Measurements from ENCODE around the gene FAM110A.
"Not testable (repeated sequence)": the region's sequence is repeated elsewhere in the genome, so short reads cannot be mapped to it uniquely, and the experiment has no call there.

The FAM110A gene

DNA sequence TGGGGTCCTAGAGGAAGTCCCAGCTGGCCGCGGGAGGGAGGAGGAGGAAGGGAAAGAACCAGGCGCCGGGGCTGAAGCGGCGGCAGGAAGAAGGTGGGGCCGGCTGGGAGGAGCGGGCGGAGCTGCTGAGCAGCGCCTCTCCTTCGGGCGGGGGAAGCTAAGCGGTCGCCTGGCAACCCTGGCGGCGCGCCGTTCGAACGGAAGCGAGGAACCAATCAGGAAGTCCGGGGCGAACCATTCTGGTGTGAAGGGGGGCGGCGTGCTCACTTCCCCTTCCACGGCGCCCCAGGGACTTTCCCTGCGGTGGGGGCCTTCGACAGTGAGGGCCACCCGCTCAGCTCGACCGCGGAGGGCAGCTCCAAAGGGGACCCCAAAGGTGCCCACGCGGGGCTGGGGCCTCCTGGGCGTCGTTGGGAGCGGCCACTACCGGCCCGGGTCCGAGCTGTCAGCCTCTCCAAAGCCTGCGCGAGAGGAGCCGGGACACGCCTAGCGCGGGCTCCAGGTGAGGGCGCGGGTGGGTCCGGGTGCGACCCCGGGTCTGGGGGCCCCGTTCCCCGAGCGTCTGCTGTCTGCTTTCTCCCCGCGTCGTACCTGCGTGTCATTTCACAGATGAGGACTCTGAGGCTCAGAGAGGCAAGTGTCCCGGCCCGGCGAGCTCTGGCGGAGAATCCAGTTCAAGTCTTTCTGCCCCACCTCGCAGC, at the start of gene FAM110A:
FAM110A (plus strand) TSS at position 266 of the 701 bp plus-strand sequence. CDS start 11,090 bp downstream, outside the sequence.
- DNase-seq (ENCODE audit: low spot score), result peak; percentile 95

DNA sequence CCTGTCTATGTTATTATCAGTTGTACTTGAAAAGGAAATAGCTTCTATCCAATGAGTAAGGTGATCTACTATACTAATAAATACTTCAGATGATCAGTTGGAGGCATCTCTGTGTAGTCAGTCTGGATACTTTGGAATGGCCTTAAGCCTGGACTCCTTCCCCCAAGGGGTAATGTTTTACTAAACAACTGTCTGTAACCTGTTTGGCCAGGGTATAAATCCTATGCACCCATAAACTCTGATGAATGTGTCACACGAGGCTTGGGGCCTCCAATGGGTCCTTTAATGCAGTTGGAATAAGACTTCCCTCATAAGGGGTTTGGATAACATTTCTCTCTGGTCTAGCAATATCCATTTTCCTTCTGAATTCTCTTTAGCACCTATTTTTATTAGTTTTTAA, 45.7 kb upstream of the FAM110A start:
- no peak for DNase-seq (ENCODE audit: low spot score)

DNA sequence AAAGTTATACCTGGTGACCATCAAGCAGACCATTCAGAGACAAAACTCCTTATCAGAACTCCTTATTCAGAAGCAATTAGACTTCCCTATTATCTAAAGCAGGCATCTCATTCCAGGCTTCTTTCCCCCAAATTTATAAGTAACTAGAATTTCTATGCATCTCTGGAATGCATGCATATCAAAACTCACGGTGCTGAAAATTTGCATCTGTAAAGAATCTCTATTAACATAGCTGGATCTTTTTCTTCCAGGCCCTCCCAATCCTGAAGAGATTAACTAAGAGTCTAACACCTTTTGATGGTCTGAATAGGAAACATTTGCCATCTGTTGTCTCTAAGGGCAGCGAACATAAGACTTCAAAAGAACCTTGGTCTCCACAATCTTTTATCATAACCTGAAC, 42.5 kb upstream of the FAM110A start:
- DNase-seq (ENCODE audit: low spot score), result no peak

DNA sequence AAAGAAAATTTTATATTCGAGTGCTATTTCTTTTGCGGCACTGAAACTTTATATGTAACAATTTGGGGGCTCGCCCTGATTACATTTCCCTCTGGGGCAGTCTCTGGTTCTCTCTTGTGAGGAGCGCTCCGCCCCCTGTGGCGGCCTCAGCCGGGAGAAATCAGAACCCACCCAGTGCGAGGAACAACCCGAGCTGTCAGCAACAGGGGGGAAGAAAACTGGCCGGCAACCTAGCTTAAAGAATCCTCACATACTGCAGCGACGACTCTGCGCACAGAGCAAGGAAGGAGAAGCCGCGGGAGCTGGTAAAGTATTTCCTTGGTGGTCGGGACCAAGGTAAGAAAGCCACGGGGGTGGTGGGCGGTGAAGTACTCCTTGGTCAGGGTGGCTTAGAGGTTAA, 41.3 kb upstream of the FAM110A start:
- DNase-seq (ENCODE audit: low spot score), result no peak

DNA sequence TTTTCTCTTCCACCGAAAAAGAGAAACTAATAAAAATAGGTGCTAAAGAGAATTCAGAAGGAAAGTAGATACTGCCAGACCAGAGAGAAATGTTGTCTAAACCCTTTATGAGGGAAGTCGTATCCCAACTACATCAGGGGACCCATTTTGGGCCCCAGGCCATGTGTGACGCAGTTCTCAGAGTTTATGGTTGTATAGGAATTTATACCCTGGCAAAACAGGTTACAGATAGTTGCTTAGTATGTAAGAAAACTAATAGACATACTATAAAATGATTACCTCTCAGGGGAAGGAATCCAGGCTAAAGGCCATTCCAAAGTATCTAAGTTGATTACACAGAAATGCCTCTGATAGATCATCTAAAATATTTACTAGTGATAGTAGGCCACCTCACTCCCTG, 36.6 kb upstream of the FAM110A start:
- no peak for DNase-seq (ENCODE audit: low spot score)

DNA sequence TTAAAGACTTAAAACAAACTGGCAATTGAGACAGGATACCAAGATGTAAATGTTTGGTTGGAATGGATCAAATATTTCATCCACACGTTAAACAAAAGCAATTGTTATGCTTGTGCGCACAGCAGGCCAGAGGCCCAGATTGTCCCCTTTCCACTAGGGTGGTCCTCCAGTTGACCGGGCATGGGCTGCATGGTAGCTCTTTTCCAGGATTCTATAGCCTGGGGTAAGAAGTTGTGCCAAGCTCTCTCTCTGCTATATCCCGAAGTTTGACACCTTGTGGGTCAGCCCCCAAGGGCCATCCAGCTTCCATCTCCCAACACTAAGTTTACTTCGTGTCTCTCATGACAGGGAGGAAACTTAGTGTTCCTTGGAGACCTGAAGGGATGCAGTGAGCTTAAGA, 34.8 kb upstream of the FAM110A start:
- DNase-seq (ENCODE audit: low spot score), result not testable (repeated sequence)

DNA sequence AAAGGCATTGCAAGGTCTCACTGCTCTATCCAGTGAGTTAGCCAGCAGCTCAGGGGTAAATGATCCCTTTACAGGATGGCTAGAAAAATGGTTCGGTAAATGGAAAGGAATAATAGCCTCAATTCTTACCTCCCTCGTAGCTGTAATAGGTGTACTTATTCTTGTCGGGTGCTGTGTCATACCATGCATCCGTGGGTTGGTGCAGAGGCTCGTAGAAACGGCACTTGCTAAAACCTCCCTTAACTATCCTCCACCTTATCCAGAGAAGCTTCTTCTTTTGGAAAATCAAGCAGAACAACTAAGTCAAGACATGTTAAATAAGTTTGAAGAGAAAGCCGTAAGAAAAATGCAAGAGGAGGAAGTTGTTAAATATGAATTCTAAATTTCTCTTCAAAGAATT, 33.5 kb upstream of the FAM110A start:
- DNase-seq (ENCODE audit: low spot score), result not testable (repeated sequence)

DNA sequence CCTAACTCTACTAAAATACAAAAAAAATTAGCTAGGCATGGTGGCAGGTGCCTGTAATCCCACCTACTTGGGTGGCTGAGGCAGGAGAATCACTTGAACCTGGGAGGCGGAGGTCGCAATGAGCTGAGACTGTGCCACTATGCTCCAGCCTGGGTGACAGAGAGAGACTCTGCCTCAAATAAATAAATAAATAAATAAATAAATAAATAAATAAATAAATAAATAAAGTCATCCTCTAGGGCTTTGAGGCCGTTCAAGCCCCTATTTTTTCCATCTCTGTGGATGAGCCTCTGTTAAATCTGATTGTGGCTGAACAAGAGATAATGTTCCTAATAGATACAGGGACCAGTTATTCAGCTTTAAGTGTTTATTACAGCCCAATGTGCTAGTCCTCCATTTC, 31.8 kb upstream of the FAM110A start:
- no peak for DNase-seq (ENCODE audit: low spot score)

DNA sequence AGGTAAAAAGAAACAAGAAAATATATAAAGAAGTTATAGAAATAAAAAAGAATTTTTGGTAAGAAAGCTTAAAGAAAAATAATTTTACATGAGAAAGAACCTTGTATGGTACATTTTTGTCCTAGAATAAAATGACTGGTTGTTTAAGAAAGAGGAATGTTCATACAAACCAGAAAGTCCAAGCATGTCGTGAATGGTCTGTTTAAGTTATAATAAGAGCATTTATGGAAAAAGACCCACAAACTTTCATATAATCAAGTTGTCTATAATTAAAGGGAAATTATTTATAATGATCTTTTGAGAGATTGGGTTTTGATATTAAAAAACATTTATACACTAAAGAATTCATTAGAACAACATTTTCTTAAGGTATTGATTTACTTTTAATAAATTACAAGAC, 27.8 kb upstream of the FAM110A start:
- no peak for DNase-seq (ENCODE audit: low spot score)

DNA sequence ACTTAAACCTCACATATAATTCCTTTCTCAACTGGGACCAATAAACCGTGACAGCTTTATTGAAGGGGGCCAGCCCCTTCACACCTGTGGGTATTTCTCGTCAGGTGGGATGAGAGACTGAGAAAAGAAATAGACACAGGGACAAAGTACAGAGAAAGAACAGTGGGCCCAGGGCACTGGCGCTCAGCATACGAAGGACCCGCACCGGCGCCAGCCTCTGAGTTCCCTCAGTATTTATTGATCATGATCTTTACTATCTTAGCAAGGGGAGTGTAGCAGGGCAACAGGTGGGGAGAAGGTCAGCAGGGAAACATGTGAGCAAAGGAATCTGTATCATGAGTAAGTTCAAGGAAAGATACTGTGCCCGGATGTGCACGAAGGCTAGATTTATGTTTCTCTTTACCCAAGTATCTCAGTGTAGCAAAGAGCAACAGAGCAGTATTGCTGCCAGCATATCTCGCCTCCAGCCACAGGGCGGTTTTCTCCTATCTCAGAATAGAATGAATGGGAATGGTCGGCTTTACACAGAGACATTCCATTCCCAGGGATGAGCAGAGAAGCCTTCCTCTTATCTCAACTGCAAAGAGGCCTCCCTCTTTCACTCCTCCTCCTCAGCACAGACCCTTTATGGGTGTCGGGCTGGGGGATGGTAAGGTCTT, 21.6 kb upstream of the FAM110A start:
- DNase-seq (ENCODE audit: low spot score), result not testable (repeated sequence)

DNA sequence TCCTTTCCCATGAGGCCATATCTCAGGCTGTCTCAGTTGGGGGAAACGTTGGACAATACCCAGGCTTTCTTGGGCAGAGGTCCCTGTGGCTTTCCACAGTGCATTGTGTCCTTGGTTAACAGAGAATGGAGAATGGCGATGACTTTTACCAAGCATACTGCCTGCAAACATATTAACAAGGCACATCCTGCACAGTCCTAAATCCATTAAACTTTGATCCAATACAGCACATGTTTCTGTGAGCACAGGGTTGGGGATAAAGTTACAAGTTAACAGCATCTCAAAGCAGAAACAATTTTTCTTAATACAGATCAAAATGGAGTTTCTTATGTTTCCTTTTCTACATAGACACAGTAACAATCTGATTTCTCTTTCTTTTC, 21.1 kb upstream of the FAM110A start:
- not testable (repeated sequence) for DNase-seq (ENCODE audit: low spot score)

DNA sequence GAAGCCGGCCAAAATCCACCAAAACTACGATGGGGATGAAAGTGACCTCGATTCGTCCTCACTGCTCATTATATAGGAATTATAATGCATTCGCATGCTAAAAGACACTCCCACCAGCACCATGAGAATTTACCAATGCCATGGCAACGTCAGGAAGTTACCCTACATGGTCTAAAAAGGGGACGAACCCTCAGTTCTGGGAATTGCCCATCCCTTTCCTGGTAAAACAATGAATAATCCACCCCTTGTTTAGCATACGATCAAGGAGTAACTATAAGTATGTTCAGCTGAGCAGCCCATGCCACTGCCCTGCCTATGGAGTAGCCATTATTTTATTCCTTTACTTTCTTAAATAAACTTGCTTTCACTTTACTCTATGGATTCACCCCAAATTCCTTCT, 20.1 kb upstream of the FAM110A start:
- no peak for DNase-seq (ENCODE audit: low spot score)

DNA sequence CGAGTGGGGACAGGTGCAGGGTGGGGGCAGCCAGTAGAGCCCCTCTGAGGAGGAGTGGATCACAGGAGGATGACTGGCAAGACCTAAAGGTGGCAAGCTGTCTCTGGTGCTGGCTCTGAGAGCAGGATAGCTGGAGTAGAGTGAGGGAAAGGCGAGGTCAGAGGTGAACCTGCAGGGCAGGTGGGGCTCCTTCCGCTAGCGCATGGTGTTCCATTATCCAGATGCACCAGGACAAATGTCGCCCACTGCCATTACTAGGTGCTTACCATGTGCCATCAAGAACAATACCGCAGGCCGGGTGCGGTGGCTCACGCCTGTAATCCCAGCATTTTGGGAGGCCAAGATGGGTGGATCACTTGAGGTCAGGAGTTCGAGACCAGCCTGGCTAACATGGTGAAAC, 18.3 kb upstream of the FAM110A start:
- DNase-seq (ENCODE audit: low spot score), result no peak

DNA sequence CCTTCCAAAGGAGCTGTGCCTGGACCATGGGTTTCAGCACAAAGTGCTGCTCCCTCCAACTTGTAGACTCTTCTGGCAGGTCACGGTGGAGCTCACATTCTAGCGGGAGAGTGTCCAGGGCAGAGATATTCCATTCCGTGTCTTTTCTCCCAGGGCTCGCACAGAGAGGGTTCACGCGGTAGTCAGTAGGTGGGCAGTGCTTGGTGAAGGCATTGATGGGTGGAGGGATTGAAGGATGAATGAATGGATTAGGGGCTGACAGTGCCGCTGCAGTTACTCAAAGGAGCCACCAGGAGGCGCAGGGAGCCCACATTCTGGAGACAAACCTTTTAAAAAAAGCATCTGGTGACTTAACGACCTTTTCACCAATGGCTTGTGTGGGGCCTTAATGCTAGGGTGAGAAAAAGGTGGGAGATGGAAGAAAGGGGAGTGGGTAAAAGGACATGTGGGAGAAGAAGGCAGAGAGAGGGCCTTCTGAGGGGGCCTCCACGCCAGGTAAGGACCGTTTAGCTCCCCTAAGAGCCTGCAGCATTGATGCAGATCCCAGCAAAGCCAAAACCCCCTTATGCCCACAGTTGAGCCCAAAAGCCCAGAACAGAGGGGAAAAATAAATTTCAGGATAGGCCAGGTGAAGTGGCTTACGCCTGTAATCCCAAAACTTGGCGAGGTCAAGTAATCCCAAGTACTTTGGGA, 17.5 kb upstream of the FAM110A start:
- peak; percentile 77 for DNase-seq (ENCODE audit: low spot score)

DNA sequence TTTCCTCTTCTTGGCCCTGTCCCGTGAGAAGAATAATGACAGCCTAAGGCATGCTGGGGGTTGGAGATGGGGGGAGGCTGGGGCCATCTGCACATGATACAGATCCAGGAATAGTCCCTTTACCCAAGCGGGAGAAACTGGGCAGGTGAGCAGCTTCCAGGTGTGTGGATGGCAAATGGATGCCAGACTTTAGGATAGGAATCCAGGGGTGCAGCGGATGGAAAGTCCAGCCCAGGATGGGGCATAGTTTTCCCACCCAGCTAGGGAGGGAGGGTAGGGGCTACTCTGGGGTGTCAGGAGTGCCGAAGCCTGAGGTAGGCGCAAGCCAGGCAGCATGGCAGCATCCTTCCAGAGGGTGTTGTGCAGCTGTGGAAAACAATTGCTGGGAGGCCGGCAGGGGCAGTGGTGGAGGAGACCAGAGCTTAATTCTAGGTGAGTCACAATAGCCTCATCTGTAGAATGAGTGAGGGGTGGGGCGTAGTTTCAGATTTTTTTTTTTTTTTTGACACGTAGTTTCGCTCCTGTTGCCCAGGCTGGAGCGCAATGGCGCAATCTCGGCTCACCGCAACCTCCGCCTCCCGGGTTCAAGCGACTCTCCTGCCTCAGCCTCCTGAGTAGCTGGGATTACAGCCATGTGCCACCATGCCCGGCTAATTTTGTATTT, 15.4 kb upstream of the FAM110A start:
- DNase-seq (ENCODE audit: low spot score), result no peak

DNA sequence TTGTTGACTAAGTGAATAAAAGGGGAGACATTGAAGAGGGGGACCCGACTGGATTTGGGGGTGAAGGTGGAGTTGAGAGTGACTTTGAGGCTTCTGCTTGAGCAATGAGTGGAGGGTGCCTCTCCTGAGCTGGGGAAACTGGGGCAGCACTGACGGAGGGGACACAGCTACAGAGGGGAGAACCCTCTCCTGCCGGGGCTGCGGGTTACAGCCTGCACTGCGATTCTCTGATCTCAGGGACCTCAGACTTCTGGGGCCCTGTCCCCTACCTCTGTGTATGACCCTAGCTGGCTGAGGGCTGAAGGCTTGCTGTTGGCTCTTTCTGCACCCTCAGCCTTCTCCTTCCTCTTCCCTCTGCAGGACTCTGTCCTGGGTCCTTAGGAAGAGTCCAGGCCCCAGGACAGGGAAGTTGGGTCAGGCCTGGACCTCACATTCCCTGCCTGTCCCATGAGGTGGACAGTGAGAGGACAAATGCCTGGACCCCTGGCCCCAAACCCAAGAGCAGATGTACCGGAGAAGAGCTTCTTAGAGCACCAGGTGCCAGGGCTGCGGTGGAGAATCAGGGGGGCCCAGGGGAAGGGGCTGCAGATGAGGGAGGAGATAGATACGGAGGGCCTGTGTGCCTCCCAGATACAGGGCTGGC, 13.7 kb upstream of the FAM110A start:
- no peak for DNase-seq (ENCODE audit: low spot score)

DNA sequence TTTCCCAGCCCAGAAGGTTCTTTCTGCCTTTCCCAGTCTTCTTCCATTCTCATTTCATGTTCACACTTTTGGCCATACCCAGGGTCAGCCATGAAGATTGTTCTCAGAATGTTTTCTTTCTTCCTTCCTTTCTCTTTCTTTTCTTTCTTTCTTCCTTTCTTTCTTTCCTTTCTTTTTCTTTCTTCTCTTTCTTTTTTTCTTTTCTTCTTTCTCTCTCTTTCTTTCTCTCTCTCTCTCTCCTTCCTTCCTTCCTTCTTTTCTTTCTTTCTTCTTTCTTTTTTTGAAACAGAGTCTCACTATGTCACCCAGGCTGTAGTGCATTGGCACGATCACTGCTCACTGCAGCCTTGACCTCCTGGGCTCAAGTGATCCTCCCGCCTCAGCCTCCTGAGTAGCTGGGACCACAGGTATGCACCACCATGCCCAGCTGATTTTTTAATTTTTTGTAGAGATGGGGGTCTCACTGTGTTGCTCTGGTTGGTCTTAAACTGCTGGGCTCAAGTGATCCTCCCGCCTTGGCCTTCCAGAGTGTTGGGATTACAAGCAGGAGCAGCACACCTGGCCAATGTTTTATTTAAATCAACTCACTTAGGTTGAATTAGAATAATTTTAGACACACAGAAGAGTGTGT, 13.1 kb upstream of the FAM110A start:
- DNase-seq (ENCODE audit: low spot score), result no peak

DNA sequence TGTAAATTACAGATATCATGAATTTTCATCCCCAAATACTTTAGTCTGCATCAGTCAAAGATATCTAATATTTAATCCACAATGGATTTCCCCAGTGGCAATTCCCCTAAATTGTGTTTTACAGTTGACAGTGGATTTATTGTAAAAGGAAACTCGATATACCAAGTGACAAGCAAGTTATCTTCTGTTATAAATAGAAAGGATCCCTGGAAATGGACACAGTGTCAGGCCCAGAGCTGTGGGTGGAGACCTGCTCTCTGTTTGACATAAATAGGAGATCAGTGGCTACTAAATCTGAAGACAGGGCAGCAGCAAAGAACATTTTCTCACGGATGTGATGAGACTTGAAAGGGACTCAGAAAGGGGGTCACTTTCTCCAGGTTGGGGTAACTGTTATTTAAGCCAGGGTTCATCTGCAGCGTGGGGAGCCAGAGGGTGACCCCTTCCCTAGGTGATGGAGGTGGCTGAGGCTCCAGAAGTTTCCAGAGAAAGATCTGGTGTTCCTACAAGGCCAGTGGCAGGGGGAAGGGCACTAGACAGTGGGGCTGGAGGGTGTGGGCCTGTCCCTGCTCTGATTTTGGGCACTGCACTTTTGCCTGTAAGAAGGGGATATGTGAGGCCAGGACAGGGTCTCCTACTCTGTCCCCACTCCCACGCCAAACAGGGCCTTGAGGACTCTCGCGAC, 12.3 kb upstream of the FAM110A start:
- DNase-seq (ENCODE audit: low spot score), result no peak

DNA sequence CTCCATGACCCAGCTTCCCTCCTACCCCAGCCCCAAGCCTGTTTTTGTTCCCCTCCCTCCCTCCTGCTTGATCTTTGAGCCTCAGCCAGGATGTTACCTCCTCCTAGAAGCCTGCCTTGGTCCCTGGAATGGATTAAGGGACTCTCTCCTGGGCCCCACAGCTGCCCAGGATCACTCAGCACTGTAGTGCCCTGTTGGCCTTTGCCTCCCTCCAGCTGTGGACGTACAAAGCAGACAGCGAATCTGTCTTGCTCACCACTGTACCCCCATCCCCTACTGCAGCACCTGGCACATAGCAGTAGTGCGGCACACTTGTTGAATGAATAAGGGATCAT, 11.8 kb upstream of the FAM110A start:
- no peak for DNase-seq (ENCODE audit: low spot score)

DNA sequence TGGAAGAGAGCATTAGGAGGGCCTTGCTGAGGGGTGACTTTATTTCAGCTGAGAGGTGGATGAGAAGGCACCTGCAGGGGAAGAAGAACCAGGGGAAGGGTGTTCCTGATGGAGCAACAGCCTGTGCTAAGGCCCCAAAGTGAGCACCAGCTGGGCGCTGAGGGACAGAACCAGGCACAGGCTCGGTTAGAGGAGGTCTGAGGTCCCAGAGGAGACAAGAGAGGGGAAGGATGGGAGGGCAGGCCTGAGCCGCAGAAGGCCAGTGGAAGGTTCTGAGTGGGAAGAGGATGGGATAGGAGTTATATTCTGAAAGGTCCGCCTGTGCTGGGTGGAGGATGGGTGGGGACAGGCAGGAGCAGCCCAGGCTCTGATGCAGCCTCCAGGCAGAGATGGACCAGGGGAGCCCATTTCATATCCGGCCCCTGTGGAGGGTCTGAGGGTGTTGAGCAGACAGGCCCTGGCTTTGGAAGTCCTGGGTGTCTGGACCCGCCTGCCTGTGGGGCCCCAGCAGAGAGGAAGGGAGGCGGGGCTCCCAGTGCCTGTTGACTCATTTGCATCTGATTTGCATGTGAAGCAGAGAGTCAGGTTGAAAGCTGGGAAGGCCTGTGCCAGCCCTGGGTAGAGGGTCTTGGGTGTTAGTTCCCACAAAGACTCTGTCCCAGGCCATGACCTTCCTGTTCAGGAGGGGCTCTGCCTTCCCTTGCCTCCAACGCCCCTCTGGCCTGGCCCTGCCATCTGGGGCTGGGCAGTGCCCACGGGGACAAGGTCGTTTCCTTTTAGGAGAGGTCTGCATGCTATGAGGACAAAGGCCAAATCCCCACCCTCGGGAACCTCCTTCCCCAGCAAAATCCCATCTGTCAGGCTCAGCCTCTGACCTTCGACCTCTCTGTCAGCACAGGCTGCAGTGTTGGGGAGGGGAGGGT, 10.6 kb upstream of the FAM110A start:
- no peak for DNase-seq (ENCODE audit: low spot score)
